NCI-H69 (cell line): ENCODE results near the gene DNASE1L3.
"Not testable (repeated sequence)": the region's sequence is repeated elsewhere in the genome, so short reads cannot be mapped to it uniquely, and the experiment has no call there.

Experiments used
- DNase-seq: peaks from one replicate; lab custom pipeline; 2025; lab: John Stamatoyannopoulos, UW

DNASE1L3 gene

GRCh38 chr3:58201451-58201850 is 9.3 kb downstream of the DNASE1L3 start:
- DNase-seq: not testable (repeated sequence)

DNA sequence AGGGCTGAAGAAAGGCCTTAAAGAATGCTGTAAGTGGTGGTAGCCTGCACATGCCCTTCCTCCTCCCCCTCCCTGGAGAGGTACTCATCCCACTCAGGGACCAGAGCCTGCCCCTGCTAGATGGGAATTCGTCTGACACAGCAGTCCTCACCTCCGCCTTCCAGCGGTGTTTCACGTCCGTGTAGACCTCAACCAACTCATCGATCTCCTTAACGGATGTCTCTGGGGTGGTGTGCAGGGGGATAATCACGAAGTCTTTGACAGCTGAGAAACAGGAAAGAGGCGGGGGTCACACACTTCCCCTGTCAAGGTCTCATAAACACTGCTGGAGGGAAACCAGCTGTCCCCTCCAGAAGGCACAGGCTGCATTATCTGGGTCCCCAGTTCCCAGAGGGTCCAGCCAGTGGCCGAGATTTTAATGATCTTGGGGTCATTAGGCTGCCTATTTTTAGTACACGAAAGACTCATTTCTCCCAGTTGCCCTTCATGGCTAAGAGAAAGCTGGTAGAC is 9.9 kb downstream of the DNASE1L3 start:
- DNase-seq: no peak

GRCh38 chr3:58200121-58200709 is 10.6 kb downstream of the DNASE1L3 start:
- no peak for DNase-seq

GRCh38 chr3:58198804-58199203 is 12.0 kb downstream of the DNASE1L3 start:
- no peak for DNase-seq

- no peak for DNase-seq
These were observed 12.4 kb downstream of the DNASE1L3 start for GRCh38 chr3:58198362-58198761.

GRCh38 chr3:58197588-58197987 is 13.2 kb downstream of the DNASE1L3 start:
- no peak for DNase-seq

- no peak for DNase-seq
These were observed 16.9 kb downstream of the DNASE1L3 start for GRCh38 chr3:58193682-58194407.

- no peak for DNase-seq
These were observed 18.7 kb downstream of the DNASE1L3 start for GRCh38 chr3:58192069-58192468.

- no peak for DNase-seq
These were observed 19.3 kb downstream of the DNASE1L3 start for GRCh38 chr3:58191361-58191991.

DNA sequence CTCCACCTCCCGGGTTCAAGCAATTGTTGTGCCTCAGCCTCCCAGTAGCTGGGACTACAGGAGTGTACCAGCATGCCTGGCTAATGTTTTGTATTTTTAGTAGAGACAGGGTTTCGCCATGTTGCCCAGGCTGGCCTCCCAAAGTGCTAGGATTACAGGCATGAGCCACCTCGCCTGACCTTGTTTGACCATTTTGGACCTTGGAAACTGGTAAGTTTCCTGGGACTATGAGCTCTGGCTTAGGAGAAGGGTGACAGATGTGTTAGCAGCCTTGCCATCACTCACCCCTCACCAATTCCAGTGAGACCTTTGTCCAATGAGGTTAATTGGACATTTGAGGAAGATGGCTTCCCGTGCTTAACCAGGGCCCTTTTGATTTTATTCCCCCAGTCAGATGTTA is 19.9 kb downstream of the DNASE1L3 start:
- DNase-seq: no peak

DNA sequence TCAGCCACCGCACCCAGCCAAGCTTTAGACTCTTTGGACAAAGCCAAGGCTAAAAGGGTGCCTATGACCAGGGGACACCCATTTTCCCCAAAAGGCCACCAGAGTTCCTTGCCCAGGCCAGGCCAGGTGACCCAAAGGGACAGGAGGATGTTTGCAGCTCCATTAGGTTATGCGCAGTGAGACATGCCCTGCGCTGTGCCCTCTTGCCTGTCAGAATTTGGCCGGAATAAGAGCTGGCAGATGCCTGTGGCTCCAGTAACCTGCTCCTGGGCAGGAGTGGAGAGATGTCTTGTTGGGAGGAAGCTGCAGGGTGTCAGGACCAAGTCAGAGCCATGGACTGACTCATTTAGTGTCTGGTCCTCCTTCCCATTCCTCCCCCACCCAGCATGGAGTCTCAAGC is 20.5 kb downstream of the DNASE1L3 start:
- no peak for DNase-seq

DNA sequence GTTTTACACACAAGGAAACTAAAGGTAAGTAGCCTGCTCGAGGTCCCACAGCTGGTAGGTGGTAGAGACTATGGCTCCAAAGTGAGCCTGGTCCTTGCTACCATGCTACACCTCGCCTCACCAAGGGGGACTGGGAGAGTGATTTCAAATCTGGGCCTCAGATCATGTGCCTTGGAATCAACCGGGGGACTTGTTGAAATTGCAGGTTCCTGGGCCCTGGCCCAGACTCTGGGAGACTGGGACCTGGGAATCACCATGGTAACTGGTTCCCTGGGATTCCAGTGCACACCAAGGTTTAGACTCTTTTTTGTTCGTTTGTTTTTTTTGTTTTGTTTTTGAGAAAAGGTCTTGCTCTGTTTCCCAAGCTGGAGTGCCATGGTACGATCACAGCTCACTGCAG is 21.1 kb downstream of the DNASE1L3 start:
- no peak for DNase-seq

DNA sequence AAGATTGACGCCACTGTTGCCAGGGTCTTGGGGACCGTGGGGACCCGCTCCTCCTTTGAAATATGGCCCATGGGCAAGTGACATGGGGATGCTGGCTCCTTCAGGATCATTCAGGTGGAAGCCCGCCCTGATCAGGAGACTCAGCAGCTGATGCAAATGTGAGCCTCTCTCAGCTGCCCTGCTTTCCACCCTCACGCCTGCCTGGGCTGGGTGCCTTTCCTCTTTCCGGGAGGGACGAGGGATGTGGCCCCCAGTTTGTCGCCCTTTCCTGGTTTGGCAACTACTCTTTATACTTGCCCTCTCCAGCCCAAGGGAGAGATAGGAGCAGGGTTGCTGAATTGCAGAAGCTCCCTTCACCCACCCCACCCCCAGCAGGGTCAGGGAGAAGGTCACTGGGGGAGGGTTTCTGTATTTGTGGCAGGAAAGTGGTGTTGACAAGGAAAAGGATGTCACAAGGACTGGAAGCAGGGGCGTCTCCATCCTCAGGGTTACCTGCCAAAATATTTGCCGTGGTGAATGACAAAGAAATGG is 21.8 kb downstream of the DNASE1L3 start:
- no peak for DNase-seq

DNA sequence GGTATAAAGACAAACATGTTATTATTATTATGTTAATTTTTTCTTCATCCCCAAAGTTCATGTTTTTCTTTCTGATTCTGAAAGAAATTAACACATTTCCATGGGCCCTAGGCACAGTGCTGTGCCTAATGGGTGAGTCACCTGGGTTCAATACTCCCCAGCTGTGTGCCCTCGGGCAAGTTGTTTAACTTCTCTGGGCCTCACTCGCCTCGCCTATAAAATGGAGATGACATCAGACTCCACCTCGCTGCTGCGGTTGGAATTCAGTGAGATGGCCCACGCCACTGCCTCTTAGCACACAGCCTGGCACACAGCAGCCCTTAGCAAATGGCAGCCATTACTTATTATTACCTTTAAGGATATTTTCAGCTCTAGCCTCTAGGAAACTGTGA is 22.6 kb downstream of the DNASE1L3 start:
- DNase-seq: peak; percentile 28

GRCh38 chr3:58184982-58185360 is 25.8 kb downstream of the DNASE1L3 start:
- DNase-seq: no peak

GRCh38 chr3:58184309-58184981 is 26.3 kb downstream of the DNASE1L3 start:
- peak; percentile 5 for DNase-seq

- no peak for DNase-seq
These were observed 26.9 kb downstream of the DNASE1L3 start for GRCh38 chr3:58183891-58184290.

GRCh38 chr3:58183221-58183620 is 27.6 kb downstream of the DNASE1L3 start:
- DNase-seq: no peak

DNA sequence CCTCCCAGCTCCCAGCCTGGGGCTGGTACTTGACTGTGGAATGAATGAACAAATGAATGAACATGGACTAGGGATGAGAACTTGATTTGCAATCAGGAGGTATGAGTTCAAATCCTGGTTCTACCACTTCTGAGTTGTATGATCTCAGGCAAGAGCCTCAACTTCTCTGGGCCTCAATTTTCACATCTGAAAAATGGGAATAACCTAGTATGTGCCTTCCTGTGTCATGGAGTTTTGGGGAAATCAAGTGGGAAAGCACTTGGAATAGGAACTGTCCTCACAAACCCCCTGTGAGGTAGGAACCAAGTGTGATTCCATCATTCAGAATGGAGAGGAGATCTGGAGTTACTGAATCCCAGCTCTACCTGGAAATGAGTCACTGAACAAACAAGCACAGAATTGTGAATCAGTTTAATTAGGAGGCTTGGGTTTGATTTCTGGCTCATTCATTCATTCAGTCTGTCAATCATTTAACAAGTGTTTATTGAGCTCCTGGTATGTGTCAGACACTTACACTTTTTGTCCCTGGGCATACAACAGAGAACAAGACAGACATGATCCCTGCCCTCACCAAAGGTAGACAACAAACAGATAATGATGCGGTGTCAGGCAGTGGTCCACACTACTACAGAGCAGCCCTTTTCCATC is 29.7 kb downstream of the DNASE1L3 start:
- peak; percentile 22 for DNase-seq

DNA sequence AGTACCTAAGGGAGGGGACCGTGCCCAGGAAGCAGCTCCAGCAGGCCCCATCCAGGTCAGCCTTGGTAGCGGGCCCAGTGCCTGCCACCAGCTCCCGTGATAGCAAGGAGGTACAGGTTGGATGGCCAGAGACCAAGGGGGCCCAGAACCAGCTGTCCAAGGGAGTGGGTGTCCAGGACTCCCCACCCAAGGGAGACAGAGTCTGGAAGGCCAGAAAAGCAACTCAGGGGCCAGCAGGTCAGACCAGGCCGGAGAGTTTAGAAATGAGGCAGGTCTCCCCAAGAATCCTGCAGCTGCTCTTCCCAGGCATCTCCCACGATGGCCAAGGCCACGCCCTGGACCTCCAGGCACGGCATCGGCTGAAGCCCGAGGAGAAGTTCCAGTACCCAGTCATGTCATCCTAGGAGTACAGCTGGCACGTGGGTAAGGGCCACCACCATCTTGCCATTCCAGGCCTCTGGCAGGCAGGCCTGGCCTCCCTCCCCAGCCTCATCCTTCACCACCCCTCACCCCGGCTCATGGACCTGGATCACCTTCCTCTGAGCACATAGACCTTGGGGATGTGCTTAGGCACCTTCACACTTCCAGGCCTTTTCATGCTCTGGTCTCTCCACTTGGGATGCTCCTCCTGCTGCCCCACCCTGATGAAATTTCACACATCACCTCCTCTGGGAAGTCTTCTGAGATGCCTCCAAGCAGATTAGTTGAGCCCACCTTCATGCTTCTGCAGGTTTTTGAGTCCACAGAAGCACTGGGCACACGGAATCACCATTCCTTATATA is 30.5 kb downstream of the DNASE1L3 start:
- no peak for DNase-seq
